IMR-90 (cell line): ENCODE measurements around the gene ABCA6. TPM values are rescaled to one million over a fixed set of nuclear protein-coding genes. Genes with fewer than 3 reads are reported as not detected.

Experiments
- ATAC-seq: fragments of 200-7000 bp; cut with Tn5 transposase; 2 replicates; pipeline ENCODE4 v1.9.1; 2020; ENCODE audit warnings: low read depth, mild to moderate bottlenecking, moderate library complexity
- BruUV-seq: library from RNA; stranded (reverse); fragments of 400-500 nt; replicated peaks from 2 replicates; lab custom pipeline; 2021; lab: Mats Ljungman, UMichigan
- CTCF ChIA-PET: fragments of 300-600 bp; formaldehyde crosslinking; extraction: SDS; loops from one replicate; lab custom pipeline; 2021; ENCODE audit warnings: antibody characterized with exemption; lab: Yijun Ruan, JAX
- POLR2A ChIA-PET: fragments of 300-600 bp; sonication (Branson Sonifier 250); formaldehyde crosslinking; loops from one replicate; lab custom pipeline; 2022; ENCODE audit warnings: antibody characterized with exemption; ENCODE audit not compliant: unreplicated experiment; lab: Charles Lee
- DNase-seq: peaks from one replicate; pipeline ENCODE4 v3.0.0; 2013
- H2AFZ ChIP-seq: replicated peaks from 2 replicates; pipeline ENCODE3; 2013; ENCODE audit warnings: low read length, mild to moderate bottlenecking; ENCODE audit not compliant: poor library complexity
- H2AK5ac ChIP-seq: 2 replicates; pipeline ENCODE4 v1.6.1; 2013; ENCODE audit warnings: low read depth, low read length, inconsistent platforms
- H2AK9ac ChIP-seq: replicated peaks from 2 replicates; pipeline ENCODE3; 2013; ENCODE audit warnings: mild to moderate bottlenecking, low read depth, low read length, moderate library complexity; ENCODE audit not compliant: poor library complexity
- H2BK120ac ChIP-seq: 2 replicates; pipeline ENCODE4 v1.6.1; 2013; ENCODE audit warnings: low read depth, low read length, inconsistent platforms
- H2BK15ac ChIP-seq: 3 replicates; pipeline ENCODE4 v1.6.1; 2013; ENCODE audit warnings: low read depth, low read length, inconsistent platforms
- H2BK20ac ChIP-seq: 2 replicates; pipeline ENCODE4 v1.6.1; 2013; ENCODE audit warnings: low read depth, mild to moderate bottlenecking, inconsistent platforms, low read length, moderate library complexity
- H2BK5ac ChIP-seq: 2 replicates; pipeline ENCODE4 v1.6.1; 2013; ENCODE audit warnings: mild to moderate bottlenecking, low read depth, low read length, inconsistent platforms; ENCODE audit not compliant: poor library complexity, severe bottlenecking
- H3K14ac ChIP-seq: replicated peaks from 2 replicates; pipeline ENCODE4 v1.6.1; 2013; ENCODE audit warnings: low read depth, low read length, inconsistent platforms
- H3K18ac ChIP-seq: 2 replicates; pipeline ENCODE4 v1.6.1; 2013; ENCODE audit warnings: low read depth, low read length, control low read depth
- H3K23ac ChIP-seq: 2 replicates; pipeline ENCODE4 v1.6.1; 2013; ENCODE audit warnings: low read depth, low read length, inconsistent platforms
- H3K27ac ChIP-seq: 2 replicates; pipeline ENCODE4 v1.5.1; 2013; ENCODE audit warnings: mild to moderate bottlenecking, control low read depth, low read length; ENCODE audit not compliant: insufficient read depth
- H3K27me3 ChIP-seq: 2 replicates; pipeline ENCODE4 v1.6.1; 2013; ENCODE audit warnings: low read length; ENCODE audit not compliant: control insufficient read depth, insufficient read depth
- H3K36me3 ChIP-seq: 2 replicates; pipeline ENCODE4 v1.6.1; 2013; ENCODE audit warnings: low read length, mixed read lengths; ENCODE audit not compliant: control insufficient read depth, insufficient read depth
- H3K4ac ChIP-seq: 2 replicates; pipeline ENCODE4 v1.6.1; 2013; ENCODE audit warnings: low read depth, low read length, inconsistent platforms
- H3K4me1 ChIP-seq: 2 replicates; pipeline ENCODE4 v1.6.1; 2013; ENCODE audit warnings: low read length, mixed read lengths; ENCODE audit not compliant: control insufficient read depth, insufficient read depth
- H3K4me2 ChIP-seq: 2 replicates; pipeline ENCODE4 v1.6.1; 2013; ENCODE audit warnings: low read depth, mild to moderate bottlenecking, control low read depth, low read length, moderate library complexity
- H3K4me3 ChIP-seq: 2 replicates; pipeline ENCODE4 v1.5.1; 2013; ENCODE audit warnings: low read depth, mild to moderate bottlenecking, control low read depth, low read length, moderate library complexity; ENCODE audit not compliant: insufficient read depth
- H3K56ac ChIP-seq: 2 replicates; pipeline ENCODE4 v1.6.1; 2013; ENCODE audit warnings: low read length, inconsistent platforms; ENCODE audit not compliant: insufficient read depth; ENCODE audit errors: extremely low read depth
- H3K79me1 ChIP-seq, 2 experiments: 2 replicates each; pipeline ENCODE4 v1.6.1; 2013; ENCODE audit warnings: low read length in 2 of 2, inconsistent platforms in 1 of 2, low read depth in 1 of 2
- H3K9ac ChIP-seq: 2 replicates; pipeline ENCODE4 v1.6.1; 2013; ENCODE audit warnings: low read depth, low read length, control low read depth
- H3K9me1 ChIP-seq: 2 replicates; pipeline ENCODE4 v1.6.1; 2013; ENCODE audit warnings: low read length, inconsistent platforms; ENCODE audit not compliant: insufficient read depth
- H3K9me3 ChIP-seq: 2 replicates; pipeline ENCODE4 v1.6.1; 2013; ENCODE audit warnings: low read length; ENCODE audit not compliant: control insufficient read depth, insufficient read depth
- H4K20me1 ChIP-seq: 2 replicates; pipeline ENCODE4 v1.6.1; 2013; ENCODE audit warnings: low read length, inconsistent platforms; ENCODE audit not compliant: insufficient read depth
- H4K5ac ChIP-seq: 2 replicates; pipeline ENCODE4 v1.6.1; 2013; ENCODE audit warnings: mild to moderate bottlenecking, low read depth, low read length, control low read depth
- H4K8ac ChIP-seq, 2 experiments: 2 replicates each; pipeline ENCODE4 v1.6.1; 2013; ENCODE audit warnings: low read depth in 2 of 2, low read length in 2 of 2, control low read depth in 1 of 2, inconsistent platforms in 1 of 2
- H4K91ac ChIP-seq: 2 replicates; pipeline ENCODE4 v1.6.1; 2013; ENCODE audit warnings: low read depth, low read length, inconsistent platforms; ENCODE audit not compliant: insufficient read depth
- CHD1 ChIP-seq: IDR thresholded peaks from 2 replicates; pipeline ENCODE4 v1.6.1; 2012; ENCODE audit warnings: low read depth, low read length, improper control_type of control experiment
- MAZ ChIP-seq: IDR thresholded peaks from 2 replicates; pipeline ENCODE4 v1.6.1; 2012; ENCODE audit warnings: low read depth, mild to moderate bottlenecking, low read length, improper control_type of control experiment, moderate library complexity, borderline replicate concordance
- NFE2L2 ChIP-seq: fragments of 150-350 bp; IDR thresholded peaks from 2 replicates; pipeline ENCODE4 v1.6.1; 2016; ENCODE audit warnings: low read depth, mild to moderate bottlenecking, low read length
- RCOR1 ChIP-seq: IDR thresholded peaks from 2 replicates; pipeline ENCODE4 v1.6.1; 2012; ENCODE audit warnings: mild to moderate bottlenecking, low read length, improper control_type of control experiment; ENCODE audit not compliant: insufficient replicate concordance
- RFX5 ChIP-seq: IDR thresholded peaks from 2 replicates; pipeline ENCODE4 v1.8.0; 2012; ENCODE audit warnings: low read depth, mild to moderate bottlenecking, low read length, moderate library complexity
- SMC3 ChIP-seq: fragments of 150-350 bp; IDR thresholded peaks from 2 replicates; pipeline ENCODE4 v1.6.1; 2016; ENCODE audit warnings: low read depth, mild to moderate bottlenecking, antibody characterized with exemption, low read length, moderate library complexity
- USF2 ChIP-seq: fragments of 150-350 bp; IDR thresholded peaks from 2 replicates; pipeline ENCODE4 v1.6.1; 2017; ENCODE audit warnings: mild to moderate bottlenecking, antibody characterized with exemption, low read length, low read depth
- WGBS, 2 experiments: methylation state at CpG; one replicate each; pipeline versions ENCODE4 v1.1.5 to v1.1.7; 2013; ENCODE audit warnings: missing lambda C conversion rate in 2 of 2; ENCODE audit not compliant: insufficient read length in 1 of 2; ENCODE audit errors: extremely low coverage in 2 of 2; 5-methylcytosine and 5-hydroxymethylcytosine counted together
- dilution Hi-C: fragments of 300-500 bp; cut with HindIII; formaldehyde crosslinking; loops from one replicate; pipeline ENCODE4 v1.14.3; 2018; ENCODE audit warnings: low sequenced_read_pairs; ENCODE audit not compliant: unreplicated experiment
- in situ Hi-C: fragments of 300-500 bp; cut with MboI; formaldehyde crosslinking; loops from 3 replicates; pipeline ENCODE4 v1.14.3; 2019; ENCODE audit warnings: low sequenced_read_pairs, inconsistent platforms, mixed read lengths
- intact Hi-C: fragments of 100-400 bp; cut with micrococcal nuclease; formaldehyde crosslinking; loops from 2 replicates; pipeline ENCODE4 v1.10.0; 2022
- polyA plus RNA-seq, 3 experiments: library from polyadenylated mRNA; depleted of rRNA; stranded (reverse); fragments of >200 nt; gene quantifications; 2 replicates each; pipeline ENCODE4 v1.2.3, GENCODE V29; 2012; ENCODE audit warnings: low replicate concordance in 1 of 3
- total RNA-seq: library from RNA; depleted of rRNA; stranded (reverse); fragments of >200 nt; gene quantifications from 2 replicates; pipeline ENCODE4 v1.2.3, GENCODE V29; 2012

ABCA6 gene
- total and polyA plus RNA-seq, 2 of the 4 experiments (the other 2 are of a cell fraction) = under 0.01 TPM; not detected in 1

GRCh38 chr17:69061721-69062556, 79.8 kb downstream of the ABCA6 start:
- Histone ChIP-seq H4K20me1 (no peaks in the 10 kb centered on the region), H3K27me3 (no peaks in the 10 kb centered on the region), H3K18ac (no peak overlapping the region), H3K9ac (no peak overlapping the region), H2BK5ac (no peak overlapping the region), H3K79me1 (no peaks in the 10 kb centered on the region), H3K14ac (no peak overlapping the region), H2BK120ac (no peak overlapping the region), H2BK20ac (no peak overlapping the region), H3K27ac (no peak overlapping the region), H3K4me2 (no peak overlapping the region), H3K23ac (no peak overlapping the region), H4K91ac (no peak overlapping the region), H3K4me3 (no peak overlapping the region), H2BK15ac (no peak overlapping the region), H4K5ac (no peak overlapping the region), H3K36me3 (no peaks in the 10 kb centered on the region), H2AFZ (no peak overlapping the region), H2AK5ac (no peak overlapping the region), H3K9me3 (no peaks in the 10 kb centered on the region), H4K8ac (no peak overlapping the region), H3K4ac (no peak overlapping the region), H3K56ac (no peak overlapping the region), H3K4me1 (no peaks in the 10 kb centered on the region), H2AK9ac (no peak overlapping the region), H3K9me1 (no peaks in the 10 kb centered on the region)
- BruUV-seq = no TSS peak
- CTCF ChIA-PET = no interaction called here
- no CpG with 5 or more reads among the region's 4 CpGs for WGBS, 2 experiments
- intact Hi-C loops = no loop called here
- POLR2A ChIA-PET = no interaction called here
- in situ Hi-C loops = no loop called here
- dilution Hi-C loops = no loop called here
- ATAC-seq (no peak), DNase-seq (no peak)
- TF ChIP-seq SMC3 (no peak), NFE2L2 (no peak), RCOR1 (no peak), RFX5 (no peak), MAZ (no peak), USF2 (no peak), CHD1 (no peak)
